ENCODE measurements around the gene ZNF207. TPM values are rescaled to one million over a fixed set of nuclear protein-coding genes. Genes with fewer than 3 reads are reported as not detected.

ZNF207 gene
- 100 to 1,000 TPM; 147 to 151 TPM for total RNA-seq

GRCh38 chr17:32349854-32350665 lies at the start of gene ZNF207:
TSS of gene ZNF207 (plus strand) at chr17:32350157. CDS start at chr17:32350286, 129 bp downstream.
- peaks cover 13% of the 10 kb centered on the region for H3K4me1 ChIP-seq
- H3K9me3 ChIP-seq = no peaks in the 10 kb centered on the region
- H3K27ac ChIP-seq = peak within 1 kb of the TSS; percentile 96
- TF ChIP-seq, protein P1, sequence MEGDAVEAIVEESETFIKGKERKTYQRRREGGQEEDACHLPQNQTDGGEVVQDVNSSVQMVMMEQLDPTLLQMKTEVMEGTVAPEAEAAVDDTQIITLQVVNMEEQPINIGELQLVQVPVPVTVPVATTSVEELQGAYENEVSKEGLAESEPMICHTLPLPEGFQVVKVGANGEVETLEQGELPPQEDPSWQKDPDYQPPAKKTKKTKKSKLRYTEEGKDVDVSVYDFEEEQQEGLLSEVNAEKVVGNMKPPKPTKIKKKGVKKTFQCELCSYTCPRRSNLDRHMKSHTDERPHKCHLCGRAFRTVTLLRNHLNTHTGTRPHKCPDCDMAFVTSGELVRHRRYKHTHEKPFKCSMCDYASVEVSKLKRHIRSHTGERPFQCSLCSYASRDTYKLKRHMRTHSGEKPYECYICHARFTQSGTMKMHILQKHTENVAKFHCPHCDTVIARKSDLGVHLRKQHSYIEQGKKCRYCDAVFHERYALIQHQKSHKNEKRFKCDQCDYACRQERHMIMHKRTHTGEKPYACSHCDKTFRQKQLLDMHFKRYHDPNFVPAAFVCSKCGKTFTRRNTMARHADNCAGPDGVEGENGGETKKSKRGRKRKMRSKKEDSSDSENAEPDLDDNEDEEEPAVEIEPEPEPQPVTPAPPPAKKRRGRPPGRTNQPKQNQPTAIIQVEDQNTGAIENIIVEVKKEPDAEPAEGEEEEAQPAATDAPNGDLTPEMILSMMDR (IDR thresholded peaks at IDR 0.05) = no peak
- intact Hi-C loops (cut with DNase I) = loop anchor here (10.0 kb wide), 1 partner anchor 95 kb away; the partner anchor contains the start of gene PSMD11
- peak within 1 kb of the TSS; percentile 95 to 99 for H3K9ac ChIP-seq (ENCODE audit: low read depth in 2 of 2, low read length in 2 of 2)
- peak within 1 kb of the TSS; percentile 86 for H3K4me3 ChIP-seq
- DNase-seq = peak; percentile 95
- no peaks in the 10 kb centered on the region for H3K27me3 ChIP-seq
- no peaks in the 10 kb centered on the region for H3K36me3 ChIP-seq

- no peaks in the 10 kb centered on the region for H3K36me3 ChIP-seq
- no peak overlapping the region for H3K9ac ChIP-seq (ENCODE audit: low read depth in 2 of 2, low read length in 2 of 2)
- no peak overlapping the region for H3K4me3 ChIP-seq
- TF ChIP-seq, protein P1 (IDR thresholded peaks at IDR 0.05) = no peak
- no peaks in the 10 kb centered on the region for H3K9me3 ChIP-seq
- no peaks in the 10 kb centered on the region for H3K4me1 ChIP-seq
- no peak overlapping the region for H3K27ac ChIP-seq
- intact Hi-C loops (cut with DNase I) = no loop called here
- H3K27me3 ChIP-seq = no peaks in the 10 kb centered on the region
- no peak for DNase-seq
Observed at GRCh38 chr17:32302037-32302436, 47.9 kb upstream of the ZNF207 start.

DNA sequence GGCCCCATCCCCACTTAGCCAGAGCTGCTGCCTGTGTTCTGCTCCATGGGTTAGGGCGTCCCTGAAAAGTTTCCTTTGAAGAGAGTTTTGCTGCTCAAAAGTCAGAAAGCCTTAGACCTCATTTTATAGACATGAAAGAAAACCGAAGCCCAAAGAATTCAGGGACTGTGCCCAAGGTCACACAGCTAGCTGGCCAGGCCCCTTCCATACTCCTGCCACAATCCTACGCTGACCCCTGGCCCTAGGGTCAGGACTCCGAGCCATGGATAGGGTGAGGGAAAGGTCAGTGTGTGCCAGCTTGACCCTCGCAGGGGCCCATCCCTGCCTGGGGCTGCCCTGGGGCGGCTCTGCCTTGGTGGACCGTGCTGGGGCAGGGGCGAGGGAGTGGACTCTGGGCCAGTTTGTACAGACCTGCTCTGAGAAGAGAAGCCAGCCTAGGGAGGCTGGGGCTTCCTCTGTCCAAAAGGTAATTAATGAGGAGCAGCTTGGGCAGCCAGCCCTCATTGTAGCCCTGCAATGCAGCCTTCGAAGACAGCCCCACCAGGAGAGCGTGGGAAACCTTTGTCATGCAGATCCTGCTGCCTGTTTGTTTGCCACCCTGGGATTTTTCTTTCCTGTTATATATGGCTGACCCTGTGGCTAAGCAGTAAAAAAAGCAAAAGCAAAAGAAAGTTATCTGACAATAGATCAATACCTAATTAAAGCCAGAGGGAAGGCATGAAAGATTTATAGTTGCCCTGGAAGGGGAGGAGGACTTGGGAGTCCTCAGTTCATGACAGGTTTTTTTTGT lies 46.9 kb upstream of the ZNF207 start:
- TF ChIP-seq, protein P1 (IDR thresholded peaks at IDR 0.05) = no peak
- no peak overlapping the region for H3K4me3 ChIP-seq
- H3K9me3 ChIP-seq = no peaks in the 10 kb centered on the region
- no peak overlapping the region for H3K9ac ChIP-seq (ENCODE audit: low read depth in 2 of 2, low read length in 2 of 2)
- intact Hi-C loops (cut with DNase I) = no loop called here
- no peaks in the 10 kb centered on the region for H3K36me3 ChIP-seq
- DNase-seq = no peak
- H3K27me3 ChIP-seq = no peaks in the 10 kb centered on the region
- no peak overlapping the region for H3K27ac ChIP-seq
- no peaks in the 10 kb centered on the region for H3K4me1 ChIP-seq

- no peak overlapping the region for H3K27ac ChIP-seq
- TF ChIP-seq, protein P1 (IDR thresholded peaks at IDR 0.05) = no peak
- no peaks in the 10 kb centered on the region for H3K9me3 ChIP-seq
- intact Hi-C loops (cut with DNase I) = no loop called here
- no peaks in the 10 kb centered on the region for H3K36me3 ChIP-seq
- no peaks in the 10 kb centered on the region for H3K27me3 ChIP-seq
- no peak for DNase-seq
- no peaks in the 10 kb centered on the region for H3K4me1 ChIP-seq
- no peak overlapping the region for H3K9ac ChIP-seq (ENCODE audit: low read depth in 2 of 2, low read length in 2 of 2)
- no peak overlapping the region for H3K4me3 ChIP-seq
Observed at GRCh38 chr17:32303781-32304288, 46.1 kb upstream of the ZNF207 start.

GRCh38 chr17:32305049-32305448 lies 44.9 kb upstream of the ZNF207 start:
- intact Hi-C loops (cut with DNase I) = no loop called here
- Histone ChIP-seq H3K4me3 (no peak overlapping the region), H3K9me3 (no peaks in the 10 kb centered on the region), H3K27me3 (no peaks in the 10 kb centered on the region), H3K36me3 (no peaks in the 10 kb centered on the region), H3K9ac (ENCODE audit: low read depth in 2 of 2, low read length in 2 of 2) (no peak overlapping the region), H3K27ac (no peak overlapping the region), H3K4me1 (no peaks in the 10 kb centered on the region)
- DNase-seq = no peak
- TF ChIP-seq, protein P1 (IDR thresholded peaks at IDR 0.05) = no peak

All from colonic mucosa (tissue), 4 donors.